HG02938 (cell line): ENCODE data around the gene TBC1D5.
A peak's percentile ranks its signal among the peaks of the same experiment; 100 is the strongest.

Experiments used
- ATAC-seq: cut with Tn5 transposase; IDR thresholded peaks from one replicate; pipeline ENCODE4 v1.9.1; 2021; ENCODE audit warnings: mild to moderate bottlenecking, moderate library complexity; ENCODE audit not compliant: unreplicated experiment

Gene TBC1D5

DNA sequence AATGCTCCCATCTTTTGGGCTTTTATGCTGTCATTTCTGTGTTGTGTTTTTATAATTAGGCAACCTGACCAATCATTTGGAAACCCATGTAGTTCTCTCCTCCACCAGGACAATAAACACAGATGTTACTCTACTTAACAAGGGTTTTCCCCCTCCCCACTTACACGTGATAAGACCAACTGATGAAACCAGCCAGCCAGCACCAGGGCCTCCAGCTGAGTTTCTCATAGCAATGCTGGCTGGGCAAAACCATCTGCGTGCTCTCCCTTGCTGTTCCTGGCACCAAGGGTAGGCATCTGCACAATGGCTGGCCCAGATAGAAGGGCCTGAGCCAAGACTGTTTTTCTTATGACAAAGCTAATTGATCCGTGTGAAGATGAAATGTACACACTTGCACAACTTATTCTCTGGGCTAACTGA is 547.2 kb downstream of the TBC1D5 start:
- peak; percentile 91 for ATAC-seq

GRCh38 chr3:17194116-17194515 is 548.3 kb downstream of the TBC1D5 start:
- ATAC-seq = no peak

DNA sequence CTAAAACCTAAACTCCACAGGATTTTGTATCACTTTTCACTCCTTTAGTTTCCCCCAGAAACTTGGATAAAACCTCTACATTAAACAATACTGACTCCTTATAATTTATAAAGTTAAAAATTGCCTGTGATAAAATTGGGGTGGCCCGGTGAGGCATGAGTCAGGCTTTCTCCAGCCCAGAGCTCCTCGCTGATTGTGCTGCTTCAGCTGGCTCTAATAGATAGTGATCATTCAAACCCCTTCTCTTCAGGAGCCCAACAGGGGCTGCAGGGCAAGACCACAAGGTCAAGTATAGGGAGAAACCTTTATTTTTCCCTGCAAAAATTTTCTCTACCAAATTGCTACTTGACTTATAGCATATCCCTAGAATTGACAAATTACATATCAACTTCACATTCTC is 549.4 kb downstream of the TBC1D5 start:
- no peak for ATAC-seq

DNA sequence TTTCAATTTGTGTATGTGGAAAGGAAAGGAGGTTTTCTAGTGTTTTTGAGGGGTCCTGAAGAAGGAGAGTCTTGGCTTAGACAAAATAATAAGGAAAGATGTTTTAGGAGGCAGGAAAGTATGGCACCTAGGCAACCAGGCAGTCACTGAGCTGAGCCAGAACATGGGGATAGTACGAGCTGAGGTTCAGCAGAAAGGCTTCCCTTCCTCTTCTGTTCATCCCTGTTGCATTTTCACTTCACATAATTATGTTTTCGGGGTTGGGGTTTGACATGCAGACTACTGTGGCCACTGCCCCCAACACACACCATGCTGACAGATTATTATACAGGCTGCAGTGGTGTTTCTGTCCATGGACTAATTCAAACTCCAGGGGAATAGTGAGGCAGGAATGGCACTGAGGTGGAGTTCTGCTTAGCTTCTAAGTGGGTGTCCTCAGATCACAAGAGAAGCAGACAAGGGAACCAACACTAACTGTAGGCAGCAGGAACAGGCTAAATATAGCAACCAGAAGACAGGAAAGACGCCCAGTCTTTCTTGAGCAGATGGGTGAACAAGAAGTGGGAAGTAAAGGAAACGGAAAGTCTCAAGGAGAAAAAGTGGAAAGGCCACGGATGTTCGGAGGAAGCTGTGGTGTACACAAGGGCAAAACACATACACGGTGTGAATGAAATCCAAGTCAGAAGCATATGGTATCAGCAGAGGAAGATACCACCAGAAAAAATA is 551.9 kb downstream of the TBC1D5 start:
- no peak for ATAC-seq

DNA sequence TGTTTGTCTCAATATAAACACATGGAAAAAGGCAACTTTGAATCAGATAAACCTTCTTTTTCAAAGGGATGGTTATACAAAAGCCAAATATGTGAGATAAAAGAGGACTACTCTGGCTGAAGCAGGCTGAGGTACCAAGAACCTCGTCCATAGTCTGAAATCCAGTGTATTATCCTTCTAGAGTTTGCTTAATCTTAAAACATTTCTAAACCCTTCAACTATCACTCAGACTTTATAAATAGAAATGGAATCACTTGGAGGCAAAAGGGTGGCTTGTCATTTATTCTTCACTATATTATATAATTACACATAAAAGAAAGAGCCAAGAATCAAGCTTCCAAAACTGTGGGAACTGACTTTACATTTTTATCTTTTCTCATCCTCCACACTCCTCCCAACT is 554.1 kb downstream of the TBC1D5 start:
- ATAC-seq = no peak

DNA sequence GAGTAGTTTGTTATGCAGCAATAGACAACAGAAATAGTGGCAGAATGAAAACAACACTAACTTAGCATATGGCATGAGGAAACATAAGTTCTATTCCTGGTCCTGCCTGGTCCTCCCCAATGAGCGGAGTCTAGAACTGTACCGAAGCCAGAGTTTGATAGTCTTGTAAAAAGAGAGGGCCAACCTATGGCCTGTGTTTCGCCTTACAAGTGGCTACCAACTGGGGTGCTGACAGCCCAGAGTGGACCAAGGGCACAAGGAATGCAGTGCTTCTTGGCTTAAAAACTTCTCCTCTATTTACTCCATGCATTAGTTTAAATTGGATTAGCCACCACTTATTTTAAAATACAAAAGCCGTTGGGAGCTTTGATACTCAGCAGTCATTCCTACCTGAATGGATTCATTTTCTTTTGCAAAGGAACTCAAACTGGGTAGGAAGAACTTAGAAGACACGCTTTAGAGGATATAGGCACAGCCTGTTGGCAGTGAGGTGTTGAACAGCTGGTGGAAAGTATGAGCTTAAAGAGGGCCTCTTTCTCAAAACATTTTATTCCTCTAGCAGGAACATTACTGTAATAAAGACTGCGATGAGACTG is 554.7 kb downstream of the TBC1D5 start:
- ATAC-seq = no peak

GRCh38 chr3:17183951-17184550 is 558.4 kb downstream of the TBC1D5 start:
- ATAC-seq = no peak

GRCh38 chr3:17182166-17182565 is 560.3 kb downstream of the TBC1D5 start:
- ATAC-seq = peak; percentile 63

DNA sequence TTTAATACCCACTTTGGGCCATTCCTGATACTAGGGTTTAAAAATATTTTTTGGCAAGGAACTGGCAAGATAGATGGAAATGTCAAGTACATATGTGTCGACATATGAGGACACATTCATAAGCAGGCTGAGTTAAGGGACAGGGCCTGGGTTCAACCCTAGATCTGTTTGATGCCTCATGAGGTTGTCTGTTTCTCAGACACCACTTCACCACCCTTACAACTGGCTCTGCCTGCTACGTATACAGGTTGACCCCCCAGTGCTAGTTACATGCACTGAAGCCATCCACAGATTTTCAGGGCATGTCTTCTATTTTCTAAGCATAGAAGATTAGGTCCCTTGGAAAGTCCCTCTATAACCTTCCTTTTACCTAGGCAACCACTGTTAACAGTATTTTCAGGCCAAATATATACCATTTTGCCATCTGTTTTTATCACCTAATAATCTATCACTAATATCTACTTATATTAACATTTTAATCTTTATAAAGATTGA is 561.0 kb downstream of the TBC1D5 start:
- no peak for ATAC-seq

- ATAC-seq = peak; percentile 88
Observed at GRCh38 chr3:17179381-17180205, 562.8 kb downstream of the TBC1D5 start.

- ATAC-seq = no peak
Observed at GRCh38 chr3:17176757-17177156, 565.7 kb downstream of the TBC1D5 start.

DNA sequence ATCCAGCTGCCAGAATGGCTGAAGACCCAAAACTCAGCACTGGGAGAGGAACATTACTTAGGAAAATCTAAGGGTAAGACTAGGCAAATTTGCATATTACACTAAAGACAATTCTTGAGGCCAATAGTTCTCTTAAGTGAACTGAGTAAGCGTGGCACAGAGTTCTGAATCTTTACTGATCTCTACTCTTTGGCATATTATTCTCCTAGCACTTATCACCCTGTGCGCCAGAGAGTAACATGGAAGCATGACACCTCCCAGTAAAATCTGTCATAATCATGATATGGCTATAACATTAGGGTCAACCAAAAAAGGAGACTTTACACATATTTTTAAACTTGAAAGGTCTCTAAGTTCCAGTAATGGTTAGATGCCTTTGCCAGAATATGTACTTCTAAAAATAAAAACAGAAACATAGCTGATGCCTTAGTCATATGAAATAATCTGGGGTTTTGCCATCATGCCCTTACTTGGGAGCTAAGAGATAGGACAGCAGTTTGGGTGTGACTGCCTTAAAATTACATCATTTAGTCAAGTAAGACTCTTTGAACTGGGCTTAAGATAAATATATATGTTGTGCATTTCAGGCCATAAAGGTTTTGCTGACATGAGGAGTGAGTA is 567.1 kb downstream of the TBC1D5 start:
- no peak for ATAC-seq

DNA sequence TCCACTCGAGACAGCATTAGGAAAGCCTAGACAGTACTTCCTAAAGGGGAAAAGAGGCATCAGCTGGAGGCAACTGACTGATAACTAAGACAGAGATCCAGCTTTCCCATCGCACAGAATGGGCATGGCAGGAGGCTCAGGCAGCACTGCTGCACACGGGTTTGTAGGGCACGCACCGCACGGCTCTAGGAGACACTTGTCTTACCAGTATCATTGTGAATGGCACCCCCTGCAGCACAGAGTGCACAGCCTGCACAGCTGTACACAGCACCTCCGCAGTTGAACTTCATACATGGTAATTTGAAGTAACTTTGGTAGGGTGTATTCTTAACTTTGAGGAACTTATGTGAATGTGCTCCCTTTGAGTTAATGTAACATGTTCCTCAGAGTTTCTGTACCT is 576.1 kb downstream of the TBC1D5 start:
- ATAC-seq = no peak

DNA sequence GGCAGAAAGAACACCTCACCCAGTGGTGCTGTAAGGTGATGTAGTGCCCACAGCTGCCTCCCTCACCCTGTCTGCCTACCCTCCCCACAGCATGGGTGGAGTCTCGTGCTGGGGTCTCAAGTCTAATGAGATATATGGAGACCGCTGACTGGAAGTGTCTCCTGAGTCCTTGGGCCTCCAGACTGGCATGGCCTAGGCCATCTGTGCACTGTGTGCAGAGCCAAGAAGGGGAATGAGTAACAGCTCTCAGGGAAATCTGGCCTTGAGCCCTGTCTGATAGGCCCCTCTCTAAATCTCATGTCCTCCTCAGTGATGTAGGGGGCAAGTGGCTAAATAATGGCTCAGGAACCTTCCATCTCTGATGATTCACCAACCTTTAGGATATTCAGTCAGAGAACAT is 580.3 kb downstream of the TBC1D5 start:
- no peak for ATAC-seq

DNA sequence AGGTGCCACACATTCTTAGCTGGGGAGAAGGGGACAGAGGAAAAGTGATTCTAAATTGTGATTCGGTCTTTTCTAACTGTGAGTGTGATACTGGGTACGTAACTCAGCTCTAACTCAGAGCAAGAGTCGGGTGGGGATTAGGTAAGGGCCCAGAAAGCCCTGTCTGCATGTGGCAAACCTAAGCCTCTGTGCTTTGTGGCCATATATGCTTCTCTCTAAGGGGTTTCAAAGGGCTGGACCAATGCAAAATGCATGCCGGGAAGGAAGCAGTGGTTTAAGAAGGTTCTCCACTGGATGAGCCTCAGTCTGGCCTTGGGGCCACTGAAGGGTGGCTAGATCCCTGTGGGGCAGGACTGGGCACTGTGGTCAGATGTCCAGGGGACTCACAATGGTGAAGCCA is 581.8 kb downstream of the TBC1D5 start:
- ATAC-seq = no peak

DNA sequence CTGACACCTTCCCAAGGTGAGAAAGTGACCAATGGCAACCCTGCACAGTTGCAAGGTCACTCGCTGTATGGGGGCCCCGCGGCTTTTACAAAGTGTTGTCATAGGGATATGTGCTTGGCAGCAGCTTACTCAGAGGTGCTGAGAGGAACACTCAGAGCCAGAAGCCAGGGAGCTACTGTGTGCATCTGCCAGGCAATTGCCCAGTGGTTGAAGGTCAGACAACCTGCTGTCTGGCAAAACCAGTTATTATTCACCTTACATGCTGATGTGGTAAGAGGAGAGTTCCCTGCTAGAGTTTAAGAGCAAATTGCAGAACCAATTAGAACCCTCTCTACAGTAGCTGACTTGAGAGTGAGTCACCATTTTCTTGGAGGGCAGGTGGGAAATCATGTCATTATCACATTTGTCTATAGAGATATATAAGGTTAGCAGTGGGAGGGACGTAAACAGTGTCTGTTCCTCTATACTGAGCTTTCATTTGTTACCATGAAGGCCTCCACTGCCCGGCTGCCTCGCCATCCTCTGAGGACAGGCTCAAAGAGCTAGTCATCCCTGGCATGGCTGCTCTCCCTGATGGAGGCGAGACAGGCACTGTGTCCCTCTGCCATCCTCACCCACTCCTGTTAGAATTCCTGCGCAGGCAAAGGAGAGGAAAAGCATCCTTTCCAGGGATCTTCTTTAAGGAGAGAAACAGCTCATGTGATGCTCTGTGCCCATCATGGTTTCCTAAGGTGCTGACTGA is 583.3 kb downstream of the TBC1D5 start:
- ATAC-seq = no peak

- no peak for ATAC-seq
Observed at GRCh38 chr3:17157713-17158112, 584.7 kb downstream of the TBC1D5 start.

GRCh38 chr3:17156864-17157263 is 585.6 kb downstream of the TBC1D5 start:
- no peak for ATAC-seq

GRCh38 chr3:17155951-17156350 is 586.5 kb downstream of the TBC1D5 start:
- ATAC-seq = no peak

- no peak for ATAC-seq
Observed at GRCh38 chr3:17154941-17155340, 587.5 kb downstream of the TBC1D5 start.
